Measurements from ENCODE around the gene BUB1B.

The BUB1B gene

GRCh38 chr15:40263024-40263754, 102.3 kb downstream of the BUB1B start:
- DNase-seq (ENCODE audit: low read depth in 1 of 2, low spot score in 1 of 2) = no peak
- no peak for TF ChIP-seq SPI1 (IDR thresholded peaks at IDR 0.05; ENCODE audit: borderline replicate concordance, low read depth)
- no peak for TF ChIP-seq CTCF (IDR thresholded peaks at IDR 0.05; ENCODE audit: insufficient read depth, low read length)
- no peak for TF ChIP-seq GABPA (IDR thresholded peaks at IDR 0.05; ENCODE audit: low read depth)
- TF ChIP-seq POLR2AphosphoS5 (IDR thresholded peaks at IDR 0.05; ENCODE audit: low read depth) = no peak
- no peak for TF ChIP-seq REST (IDR thresholded peaks at IDR 0.05; ENCODE audit: insufficient replicate concordance, low read depth)
- Histone ChIP-seq H3K27ac (replicated peaks) (no peak overlapping the region), H3K27me3 (ENCODE audit: insufficient read depth, poor library complexity, severe bottlenecking) (no peaks in the 10 kb centered on the region), H3K4me3 (replicated peaks; ENCODE audit: insufficient read depth, low read length) (no peak overlapping the region)

DNA sequence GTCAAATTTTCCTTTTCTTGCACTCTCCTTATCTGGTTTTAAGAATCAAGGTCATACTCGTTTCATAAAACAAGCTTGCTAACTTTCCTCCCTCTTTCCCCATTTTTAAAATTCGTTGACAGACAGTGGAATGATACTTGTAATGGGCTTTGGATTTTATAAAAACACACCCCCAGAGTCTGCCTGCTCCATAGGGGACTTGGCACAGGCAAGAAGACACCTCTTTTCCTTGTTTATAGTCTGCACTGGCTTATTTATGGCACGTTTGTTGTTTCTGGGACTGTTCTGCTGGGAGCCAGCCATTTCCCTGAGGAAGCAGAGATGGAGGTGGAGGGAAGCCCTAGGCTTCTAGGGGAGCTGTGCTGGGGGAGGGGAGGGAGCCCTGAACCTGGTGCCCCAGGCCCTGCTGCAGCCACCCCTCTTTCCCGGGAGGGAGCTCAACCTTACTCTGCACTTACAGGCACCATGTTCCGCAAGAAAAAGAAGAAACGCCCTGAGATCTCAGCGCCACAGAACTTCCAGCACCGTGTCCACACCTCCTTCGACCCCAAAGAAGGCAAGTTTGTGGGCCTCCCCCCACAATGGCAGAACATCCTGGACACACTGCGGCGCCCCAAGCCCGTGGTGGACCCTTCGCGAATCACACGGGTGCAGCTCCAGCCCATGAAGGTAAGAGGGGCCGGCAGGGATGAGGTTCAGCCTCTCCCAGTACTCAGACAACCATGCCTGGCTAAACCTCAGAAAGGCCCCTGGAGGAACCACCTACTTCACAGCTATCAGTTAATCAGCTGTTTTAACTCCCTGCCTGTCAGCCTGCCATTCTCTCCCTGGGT, 103.7 kb downstream of the BUB1B start:
- Histone ChIP-seq H3K27me3 (ENCODE audit: insufficient read depth, poor library complexity, severe bottlenecking) (no peaks in the 10 kb centered on the region), H3K4me3 (replicated peaks; ENCODE audit: insufficient read depth, low read length) (no peak overlapping the region), H3K27ac (replicated peaks) (no peak overlapping the region)
- DNase-seq (ENCODE audit: low read depth in 1 of 2, low spot score in 1 of 2) = no peak
- TF ChIP-seq POLR2AphosphoS5 (IDR thresholded peaks at IDR 0.05; ENCODE audit: low read depth) (no peak), SPI1 (IDR thresholded peaks at IDR 0.05; ENCODE audit: borderline replicate concordance, low read depth) (no peak), CTCF (IDR thresholded peaks at IDR 0.05; ENCODE audit: insufficient read depth, low read length) (no peak), REST (IDR thresholded peaks at IDR 0.05; ENCODE audit: insufficient replicate concordance, low read depth) (no peak), GABPA (IDR thresholded peaks at IDR 0.05; ENCODE audit: low read depth) (no peak)

- DNase-seq (ENCODE audit: low read depth in 1 of 2, low spot score in 1 of 2) = no peak
- Histone ChIP-seq H3K27ac (replicated peaks) (no peak overlapping the region), H3K27me3 (ENCODE audit: insufficient read depth, poor library complexity, severe bottlenecking) (no peaks in the 10 kb centered on the region), H3K4me3 (replicated peaks; ENCODE audit: insufficient read depth, low read length) (no peak overlapping the region)
- TF ChIP-seq GABPA (IDR thresholded peaks at IDR 0.05; ENCODE audit: low read depth) (no peak), SPI1 (IDR thresholded peaks at IDR 0.05; ENCODE audit: borderline replicate concordance, low read depth) (no peak), POLR2AphosphoS5 (IDR thresholded peaks at IDR 0.05; ENCODE audit: low read depth) (no peak), CTCF (IDR thresholded peaks at IDR 0.05; ENCODE audit: insufficient read depth, low read length) (no peak), REST (IDR thresholded peaks at IDR 0.05; ENCODE audit: insufficient replicate concordance, low read depth) (no peak)
These were observed 104.5 kb downstream of the BUB1B start for GRCh38 chr15:40265355-40265754.
